Suprapubic skin (tissue), 3 donors: Measurements from ENCODE around the gene DCDC2C.

Experiments
- CTCF ChIP-seq, 2 donors: fragments of 200-600 bp in 1 of 2; fragments of 450-650 bp in 1 of 2; sonication (generic) in 1 of 2; IDR thresholded peaks; one replicate each; pipeline ENCODE4 v1.5.1; 2016 to 2019; ENCODE audit warnings: antibody characterized with exemption in 2 of 2, mild to moderate bottlenecking in 1 of 2, moderate library complexity in 1 of 2
- POLR2A ChIP-seq, 2 donors: fragments of 450-650 bp; IDR thresholded peaks; one replicate each; pipeline ENCODE4 v1.6.1; 2017; ENCODE audit warnings: antibody characterized with exemption in 2 of 2, mild to moderate bottlenecking in 2 of 2, moderate library complexity in 2 of 2

GRCh38 chr2:3870222-3870621 lies 166.8 kb downstream of the DCDC2C start:
- TF ChIP-seq CTCF (IDR thresholded peaks at IDR 0.05) (no peak), POLR2A (IDR thresholded peaks at IDR 0.05) (no peak)
